Hippocampal formation (tissue), 2 donors: ENCODE data around the gene RPS15.
"Not testable (repeated sequence)": the region's sequence is repeated elsewhere in the genome, so short reads cannot be mapped to it uniquely, and the experiment has no call there.

Experiments
- DNase-seq, 2 donors: peaks; one replicate each; lab custom pipeline; 2025; lab: John Stamatoyannopoulos, UW

The RPS15 gene

DNA sequence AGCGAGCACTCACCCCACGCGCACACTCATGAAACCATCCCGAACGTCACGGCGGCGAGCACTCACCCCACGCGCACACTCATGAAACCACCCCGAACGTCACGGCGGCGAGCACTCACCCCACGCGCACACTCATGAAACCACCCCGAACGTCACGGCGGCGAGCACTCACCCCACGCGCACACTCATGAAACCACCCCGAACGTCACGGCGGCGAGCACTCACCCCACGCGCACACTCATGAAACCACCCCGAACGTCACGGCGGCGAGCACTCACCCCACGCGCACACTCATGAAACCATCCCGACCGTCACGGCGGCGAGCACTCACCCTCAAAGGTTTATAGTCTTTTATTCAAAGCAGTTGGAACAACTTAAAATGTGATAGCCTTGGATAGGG is 18.1 kb upstream of the RPS15 start:
- not testable (repeated sequence) for DNase-seq

DNA sequence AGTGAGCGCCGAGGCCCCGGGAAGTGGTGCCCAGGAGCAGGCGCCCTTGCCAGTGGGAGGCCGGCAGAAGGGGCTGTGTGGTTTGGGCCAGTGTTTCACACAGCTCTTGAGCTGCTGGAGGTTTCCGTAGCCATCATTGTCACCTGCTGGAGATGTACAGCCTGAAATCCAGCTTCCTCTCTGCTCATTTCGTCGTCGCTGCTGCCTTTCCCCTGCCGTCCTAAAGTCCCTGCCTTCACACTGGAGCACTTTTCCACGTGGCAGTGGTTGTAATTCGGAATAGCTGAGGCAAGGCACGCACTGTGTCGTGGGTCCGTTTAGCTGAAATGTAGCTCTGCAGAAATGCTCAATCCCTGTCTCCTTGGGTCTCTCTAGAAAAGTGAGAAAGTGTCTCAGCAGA is 17.6 kb upstream of the RPS15 start:
- DNase-seq = no peak

DNA sequence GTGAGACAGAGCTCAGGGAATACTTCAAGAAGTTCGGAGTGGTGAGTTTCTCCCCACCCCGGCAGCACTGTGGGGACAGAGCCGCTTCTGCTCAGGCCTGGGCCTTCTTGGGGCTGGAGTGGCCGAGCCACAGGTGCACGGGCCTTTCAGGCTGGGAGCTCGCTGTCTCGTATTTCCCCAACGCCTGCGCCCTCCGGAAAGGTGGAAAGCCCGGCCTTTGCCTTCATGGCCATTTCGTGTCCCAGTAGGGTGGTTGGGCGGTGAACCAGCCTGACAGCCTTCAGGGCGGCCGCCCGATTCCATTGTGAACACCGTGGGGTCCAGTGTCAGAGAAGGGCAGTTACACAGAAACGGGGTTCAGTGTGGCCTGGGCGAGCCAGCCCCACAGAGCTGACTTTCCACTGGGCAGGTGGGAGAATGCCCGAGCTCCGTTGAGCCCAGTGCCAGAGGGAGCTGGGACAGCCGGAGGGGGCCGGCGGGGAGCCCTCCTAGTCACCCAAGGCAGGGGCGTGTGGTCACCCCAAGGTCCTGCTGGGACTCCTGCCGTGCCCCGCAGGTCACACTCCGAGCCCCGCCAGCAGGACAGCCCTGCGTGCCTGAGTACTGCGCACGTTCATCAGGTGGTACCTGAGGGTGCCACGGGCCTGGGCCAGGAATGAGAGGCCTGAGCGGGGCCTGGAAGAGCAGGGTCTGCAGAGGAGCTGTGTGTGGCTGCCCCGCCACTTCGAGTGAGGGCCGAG is 16.8 kb upstream of the RPS15 start:
- DNase-seq = no peak

DNA sequence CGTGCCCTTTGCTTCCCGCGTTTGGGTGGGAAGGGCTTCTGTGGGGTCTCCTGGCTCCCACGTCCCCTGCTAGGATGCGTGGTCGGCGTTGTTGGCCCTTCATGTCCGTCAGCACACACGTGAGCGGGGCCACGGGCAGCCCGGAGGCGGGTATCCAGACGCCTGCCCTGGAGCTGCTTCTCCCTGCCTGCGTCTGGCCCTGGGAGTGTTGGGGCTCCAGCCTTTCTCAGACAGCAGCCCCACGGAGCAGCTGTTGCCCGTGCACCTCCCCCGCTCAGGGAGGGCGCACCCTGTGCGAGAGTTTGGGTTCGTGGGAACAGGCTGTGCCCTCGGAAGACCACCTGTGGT is 16.3 kb upstream of the RPS15 start:
- DNase-seq = no peak

DNA sequence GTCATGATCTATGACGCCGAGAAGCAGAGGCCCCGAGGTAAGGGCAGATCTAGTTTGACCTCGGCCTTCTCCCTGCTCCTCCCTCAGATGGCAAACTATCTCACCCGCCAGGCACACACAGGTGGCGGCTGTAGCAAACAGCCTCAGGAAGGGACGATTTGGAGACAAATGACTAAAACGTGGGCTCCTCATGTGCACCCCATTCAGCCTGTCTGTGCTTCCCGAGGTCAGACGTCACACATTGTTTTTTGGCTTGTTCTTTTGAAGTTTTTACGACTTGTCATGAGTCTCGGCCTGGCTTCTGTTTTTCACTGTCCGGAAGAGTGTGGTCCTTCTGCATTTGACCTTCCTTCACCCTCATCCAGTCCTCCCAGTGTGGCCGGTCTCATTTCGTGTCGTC is 15.8 kb upstream of the RPS15 start:
- DNase-seq = no peak

DNA sequence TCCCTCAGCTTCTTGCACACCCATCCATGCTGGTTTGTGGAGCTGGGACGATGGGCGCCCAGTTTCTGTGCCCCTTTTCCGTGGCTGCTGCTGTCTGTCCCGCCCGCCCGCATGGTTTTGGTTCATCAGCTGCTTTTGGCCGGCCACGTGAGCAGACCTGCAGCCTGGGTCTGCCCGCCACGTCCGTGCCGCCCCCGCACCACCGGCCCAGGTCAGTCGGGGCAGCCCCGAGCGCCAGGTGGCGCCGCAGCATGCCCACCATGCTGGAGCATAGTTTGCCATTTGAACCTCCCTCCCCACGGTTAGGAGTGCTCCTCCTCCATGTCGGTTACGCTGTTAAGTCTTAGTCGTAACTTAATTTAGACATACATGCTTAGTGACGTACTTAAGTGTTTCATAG is 15.3 kb upstream of the RPS15 start:
- DNase-seq = no peak

DNA sequence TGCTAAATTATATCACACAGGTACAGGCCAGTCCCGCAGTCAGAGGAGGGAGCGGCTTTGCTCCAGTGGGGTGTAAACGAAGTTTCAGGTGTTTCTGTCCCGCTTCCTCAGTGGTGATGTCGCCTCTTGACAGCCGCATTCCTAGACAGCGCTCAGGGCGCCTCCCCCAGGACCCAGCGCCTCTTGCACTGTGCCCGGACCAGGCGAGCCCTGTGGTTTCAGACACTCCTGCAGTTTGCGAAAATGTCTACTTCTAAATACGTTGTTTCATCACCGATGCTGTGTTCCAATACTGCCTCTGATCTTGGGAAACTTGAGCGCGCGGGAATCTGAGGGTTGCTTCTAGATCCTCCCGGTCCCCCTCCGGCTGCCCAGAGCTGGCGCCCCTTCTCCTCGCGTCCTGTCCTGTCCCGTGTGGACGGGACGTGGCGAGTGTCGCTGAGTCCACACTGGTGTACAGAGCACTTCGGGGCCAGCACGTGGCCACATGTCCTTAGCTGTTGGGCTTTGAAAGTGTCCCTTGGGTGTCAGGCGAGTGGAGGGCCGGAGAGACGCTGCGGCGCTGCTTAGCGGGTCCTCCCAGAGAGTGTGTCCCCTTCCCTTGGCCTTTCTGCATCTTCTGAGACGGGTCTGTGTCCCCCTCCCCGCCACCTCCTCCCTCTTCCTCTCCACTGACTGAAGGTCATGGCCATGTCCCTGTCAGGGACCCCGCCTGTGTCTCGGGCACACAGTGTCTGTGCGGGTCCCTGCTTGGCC is 14.6 kb upstream of the RPS15 start:
- DNase-seq = no peak

DNA sequence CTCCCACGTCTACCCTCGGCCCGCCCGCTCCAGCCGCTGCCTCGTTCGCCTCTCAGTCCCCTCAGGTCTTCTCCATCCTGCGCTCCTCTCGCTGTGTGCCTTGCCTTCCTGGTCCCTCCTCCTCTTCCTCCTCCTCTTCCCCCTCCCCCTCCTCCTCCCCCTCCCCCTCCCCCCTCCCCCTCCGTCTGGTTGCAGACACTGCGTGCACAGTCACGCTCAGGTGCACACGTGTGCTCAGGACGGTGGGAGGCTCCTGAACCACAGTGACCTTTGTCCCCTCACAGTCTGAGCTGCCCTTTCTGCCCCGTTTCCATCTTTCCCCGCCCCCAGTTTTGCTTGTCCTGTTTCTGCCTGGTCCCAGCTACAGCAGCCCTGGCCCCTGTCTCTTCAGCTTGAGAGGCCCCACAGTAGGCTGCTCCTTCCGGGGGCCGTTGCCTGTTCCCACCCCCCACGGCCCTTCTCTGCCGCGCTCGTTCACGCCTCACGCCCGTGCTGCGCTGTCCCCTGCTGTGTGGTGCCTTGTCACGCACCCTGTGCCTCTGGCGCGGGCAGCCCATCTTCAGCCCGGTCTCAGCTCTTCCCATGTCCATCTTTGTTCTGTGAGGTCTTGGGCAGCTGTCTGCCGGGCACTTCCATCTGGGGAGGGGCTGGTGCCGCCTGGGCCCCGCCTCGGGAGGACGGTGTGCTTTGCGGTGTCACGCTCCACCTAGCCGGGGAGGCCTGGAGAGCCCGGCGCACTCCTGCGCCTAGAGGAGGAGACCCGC is 13.8 kb upstream of the RPS15 start:
- DNase-seq = no peak

DNA sequence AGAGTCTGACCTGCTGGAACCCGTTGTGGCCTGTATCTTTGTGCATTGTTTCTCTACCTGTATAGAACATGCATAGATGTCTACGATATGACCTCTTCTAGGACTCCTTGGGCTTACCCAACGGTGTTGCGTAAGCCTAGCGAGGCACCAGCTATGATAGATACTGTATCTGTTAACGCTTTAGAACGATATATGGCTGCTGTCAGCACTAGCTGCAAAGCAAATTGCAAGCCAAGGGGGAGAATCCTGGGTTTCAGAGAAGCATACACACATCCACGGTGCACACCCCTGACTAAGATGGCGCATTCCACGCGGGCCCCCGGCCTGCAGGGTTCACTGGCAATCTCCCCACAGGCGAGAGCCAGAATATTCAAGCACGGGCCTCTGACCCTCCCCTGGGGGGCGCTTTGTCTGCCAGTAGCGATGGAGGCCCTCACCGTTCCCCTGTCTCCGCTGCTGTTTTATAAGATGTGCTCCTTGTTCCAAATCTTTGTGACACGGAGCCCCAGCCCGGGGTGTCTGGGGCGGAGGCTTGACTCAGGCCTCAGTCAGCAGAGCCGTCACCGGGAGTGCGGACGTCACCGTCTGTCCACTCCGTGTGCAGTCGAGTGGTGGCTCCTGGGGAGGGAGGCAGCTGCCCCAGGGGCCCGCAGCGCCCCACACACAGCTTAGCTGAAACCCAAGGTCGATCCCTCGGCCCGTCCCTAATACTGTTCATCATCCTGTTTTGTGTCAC is 12.9 kb upstream of the RPS15 start:
- DNase-seq = no peak

DNA sequence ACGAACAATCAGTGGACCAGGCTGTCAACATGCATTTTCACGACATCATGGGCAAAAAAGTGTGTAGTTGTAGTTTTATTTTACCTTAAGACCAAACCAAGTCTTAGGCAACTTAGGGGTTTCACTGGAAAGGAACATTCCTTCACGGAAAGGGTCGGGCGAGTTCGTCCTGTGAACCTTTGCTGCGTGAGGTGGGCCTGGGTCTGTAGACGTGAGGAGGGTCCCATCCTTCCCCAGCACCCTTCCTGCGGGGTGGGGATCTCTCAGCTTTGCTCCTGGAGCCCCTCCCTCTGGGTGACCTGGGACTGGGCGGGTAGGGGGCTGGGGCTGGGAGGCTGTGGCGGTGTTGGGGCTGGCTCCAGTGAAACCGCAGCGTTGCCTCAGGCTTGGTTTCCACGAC is 12.3 kb upstream of the RPS15 start:
- no peak for DNase-seq

DNA sequence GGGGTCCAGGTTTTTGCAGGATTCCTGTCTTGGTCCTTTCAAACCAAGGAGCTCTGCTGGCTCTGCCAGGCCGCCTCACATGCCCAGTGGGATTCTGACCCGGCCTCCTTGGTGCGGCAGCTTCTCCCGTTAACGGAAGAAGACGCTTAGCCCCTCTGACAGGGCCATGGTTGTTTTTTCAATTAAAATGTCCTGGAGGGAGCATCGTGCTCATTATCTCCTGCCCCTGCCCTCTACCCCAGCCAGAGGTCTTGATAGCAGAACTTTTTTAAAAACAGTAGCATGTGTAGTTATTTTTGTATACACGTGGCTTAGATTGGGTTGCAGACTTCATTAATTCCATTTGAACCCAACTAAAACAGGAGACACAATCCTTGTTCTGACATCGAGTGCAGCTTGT is 11.5 kb upstream of the RPS15 start:
- no peak for DNase-seq

DNA sequence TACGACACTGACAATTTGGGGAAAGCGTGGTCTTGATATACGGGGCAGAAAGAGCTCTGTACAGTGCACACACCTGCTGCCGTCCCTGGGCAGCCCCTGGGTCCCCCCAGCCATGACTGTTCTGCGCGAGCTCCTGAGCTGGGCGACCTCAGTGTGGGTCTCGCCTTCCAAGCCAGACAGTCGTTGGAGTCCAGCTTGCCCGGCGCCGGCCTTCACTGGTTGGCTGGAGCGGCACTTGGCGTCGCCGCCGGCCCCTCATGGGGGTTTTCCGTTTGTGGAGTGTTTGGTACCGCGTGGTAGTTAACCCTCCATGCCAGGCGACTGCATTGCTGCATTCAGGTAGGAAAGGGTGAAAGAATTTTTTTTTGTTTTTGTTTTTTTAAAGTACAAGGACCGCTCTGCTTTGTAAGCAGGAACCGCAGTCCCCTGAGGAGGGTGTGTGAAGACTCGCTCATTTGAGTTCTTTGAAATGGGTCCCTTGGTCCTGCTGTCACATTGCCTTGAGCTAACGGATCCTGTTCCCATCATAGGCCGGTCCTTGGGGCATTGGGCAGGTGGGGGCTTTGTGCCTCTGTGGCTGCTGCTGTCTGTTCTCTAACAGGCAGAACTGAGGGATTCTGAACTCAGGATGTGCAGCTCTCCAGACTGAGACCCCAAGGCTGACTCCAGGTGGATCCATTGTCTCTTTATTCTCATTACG is 10.8 kb upstream of the RPS15 start:
- DNase-seq = no peak

DNA sequence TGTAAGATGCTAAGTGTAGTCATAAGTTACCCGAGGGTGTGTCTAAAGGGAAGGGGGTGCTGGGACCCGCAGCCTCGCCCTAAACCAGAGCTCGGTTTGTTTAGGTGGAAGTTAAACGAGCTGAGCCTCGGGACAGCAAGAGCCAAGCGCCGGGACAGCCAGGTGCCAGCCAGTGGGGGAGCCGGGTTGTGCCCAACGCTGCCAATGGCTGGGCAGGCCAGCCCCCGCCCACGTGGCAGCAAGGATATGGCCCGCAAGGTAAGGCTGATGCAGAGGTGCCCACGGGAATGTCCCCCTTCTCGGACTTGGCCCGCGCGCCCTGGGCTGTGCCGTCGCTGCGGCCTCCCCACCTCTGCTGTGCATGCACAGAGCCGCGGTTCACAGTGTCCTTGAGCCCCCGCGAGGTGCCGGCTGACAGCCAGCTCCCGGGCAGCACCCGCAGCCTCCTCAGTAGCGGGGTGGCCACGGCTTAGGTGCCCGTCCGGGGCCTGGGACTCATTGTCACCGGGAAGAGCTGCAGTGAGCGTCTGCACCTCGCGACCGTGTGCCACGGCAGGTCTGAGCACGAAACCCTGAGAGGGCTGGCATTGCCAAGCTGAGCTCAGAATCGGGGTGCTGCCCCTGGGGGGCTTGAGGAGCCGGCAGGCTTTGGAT is 9.3 kb upstream of the RPS15 start:
- DNase-seq = no peak

DNA sequence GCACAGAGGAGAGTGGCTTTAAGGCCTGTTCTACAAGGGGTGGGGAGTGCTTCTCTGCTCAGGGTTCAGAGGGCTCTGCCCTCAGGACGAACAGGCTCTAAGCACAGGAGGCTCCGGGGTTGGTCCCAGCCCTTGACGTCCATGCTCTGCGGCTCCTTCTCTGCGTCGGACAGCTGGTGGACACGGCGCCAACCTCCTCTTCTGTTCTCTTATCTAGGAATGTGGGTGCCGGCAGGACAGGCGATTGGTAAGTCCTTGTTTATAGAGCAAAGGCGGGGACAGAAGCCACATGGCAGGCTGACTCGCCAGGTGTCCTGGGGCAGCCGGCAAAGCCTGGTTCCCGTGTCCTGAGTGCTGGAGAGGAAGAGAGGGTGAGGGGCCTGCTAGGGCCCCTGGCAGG is 8.4 kb upstream of the RPS15 start:
- no peak for DNase-seq

DNA sequence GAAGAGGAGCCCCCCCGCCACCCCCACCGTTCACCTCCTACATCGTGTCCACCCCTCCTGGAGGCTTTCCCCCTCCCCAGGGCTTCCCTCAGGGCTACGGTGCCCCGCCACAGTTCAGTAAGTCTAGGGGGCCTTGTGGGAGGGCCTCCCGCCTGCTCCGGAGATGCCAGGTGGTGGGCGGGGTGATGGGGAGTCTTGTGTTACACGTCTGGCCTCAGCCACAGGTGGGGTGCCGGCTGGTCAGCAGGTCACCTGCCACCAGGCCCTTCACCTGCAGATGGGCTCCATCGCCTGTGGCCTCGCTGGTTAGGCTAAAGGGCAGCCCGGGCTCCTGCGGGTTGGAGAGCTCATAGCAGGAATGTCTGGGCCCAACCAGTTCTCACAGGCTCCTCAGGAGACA is 8.0 kb upstream of the RPS15 start:
- no peak for DNase-seq

DNA sequence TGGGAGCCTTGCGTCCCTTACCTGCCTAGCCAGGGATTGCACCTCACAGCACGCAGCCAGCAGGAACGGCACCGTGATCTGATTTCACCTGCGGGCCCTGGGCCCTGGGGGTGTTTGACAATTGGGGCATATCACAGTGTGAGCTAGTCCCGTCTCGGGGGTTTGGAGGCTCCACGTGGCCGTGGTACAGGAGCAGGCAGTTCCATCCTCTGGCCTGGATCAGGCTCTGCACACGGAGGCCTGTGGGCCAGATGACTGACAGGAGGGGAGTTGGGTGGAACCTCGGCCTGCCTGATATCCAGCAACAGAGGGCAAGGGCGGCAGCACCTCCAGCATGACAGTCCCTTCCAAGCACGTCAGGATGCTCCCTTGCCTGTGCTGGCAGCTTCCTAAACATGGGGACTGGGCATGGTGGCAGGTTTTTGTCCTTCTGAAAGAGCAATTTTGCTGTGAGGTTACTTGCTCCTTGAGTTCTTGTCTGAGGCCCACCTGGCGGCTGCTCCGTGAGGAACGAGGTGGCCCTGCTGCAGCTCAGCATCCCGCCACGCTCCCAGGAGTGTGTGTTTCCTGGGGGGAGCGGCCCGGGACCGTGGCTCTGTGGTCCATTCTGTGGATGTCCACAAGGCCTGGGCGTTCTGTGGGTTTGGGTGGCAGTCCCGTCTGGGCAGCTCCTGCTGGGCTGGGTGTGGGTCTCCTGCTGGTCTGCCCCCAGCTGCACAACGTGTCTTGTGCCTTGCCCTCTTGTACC is 6.3 kb upstream of the RPS15 start:
- no peak for DNase-seq

DNA sequence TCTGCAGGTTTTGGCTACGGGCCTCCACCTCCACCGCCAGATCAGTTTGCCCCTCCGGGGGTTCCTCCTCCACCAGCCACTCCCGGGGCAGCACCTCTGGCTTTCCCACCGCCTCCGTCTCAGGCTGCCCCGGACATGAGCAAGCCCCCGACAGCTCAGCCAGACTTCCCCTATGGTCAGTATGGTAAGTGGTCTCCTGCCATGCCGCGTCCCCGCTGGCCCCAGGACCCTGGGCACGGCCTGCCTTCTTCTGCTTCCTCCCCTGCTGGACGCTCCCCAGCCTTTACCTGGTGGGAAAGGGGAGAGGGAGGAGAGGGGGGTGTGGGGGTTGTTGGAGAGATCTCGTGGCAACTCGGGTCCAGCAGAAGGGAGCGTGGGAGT is 5.7 kb upstream of the RPS15 start:
- no peak for DNase-seq

DNA sequence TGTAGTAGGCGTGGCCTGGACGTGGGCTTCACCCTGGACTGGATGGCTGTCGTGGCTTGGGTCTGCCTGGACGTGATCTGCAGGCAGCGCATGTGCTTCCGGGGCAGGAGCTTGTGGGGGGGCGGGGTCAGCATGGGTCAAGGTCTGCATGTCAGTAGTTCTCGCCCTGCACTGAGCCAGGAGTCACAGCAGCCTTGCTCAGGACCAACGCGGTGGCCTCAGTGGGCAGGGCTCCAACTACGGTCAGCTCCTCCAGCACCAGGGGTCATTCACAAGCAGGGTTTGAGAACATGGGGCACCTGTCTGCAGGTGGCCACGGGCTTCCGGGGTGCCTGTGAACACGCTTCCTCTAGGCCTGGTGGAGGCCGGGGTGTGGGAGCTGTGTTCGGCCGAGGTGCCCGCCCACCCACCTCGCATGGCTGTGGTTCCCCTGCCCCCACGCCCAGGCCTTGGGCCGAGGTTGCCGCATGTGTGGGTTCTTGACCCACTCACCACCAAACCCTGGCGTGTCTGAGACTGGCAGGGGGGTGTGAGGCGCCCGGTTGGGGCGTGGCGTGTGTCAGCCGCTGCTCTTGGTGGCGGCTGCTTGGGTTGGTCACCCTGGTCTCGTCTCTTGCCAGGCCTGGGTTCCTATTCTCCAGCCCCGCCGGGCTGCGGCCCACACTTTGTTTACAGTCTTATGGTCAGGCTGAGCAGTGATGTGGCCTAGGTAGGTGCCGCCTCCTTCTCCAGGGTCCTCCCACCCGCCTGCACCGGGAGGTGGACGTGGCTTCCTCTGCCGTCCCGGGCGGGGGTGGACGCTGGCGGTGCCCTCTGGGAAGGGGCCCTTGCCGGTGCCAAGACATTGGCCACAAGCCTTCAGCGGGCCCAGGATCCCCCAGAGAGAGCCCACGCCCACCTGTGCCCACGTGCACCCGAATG is 4.8 kb upstream of the RPS15 start:
- no peak for DNase-seq

DNA sequence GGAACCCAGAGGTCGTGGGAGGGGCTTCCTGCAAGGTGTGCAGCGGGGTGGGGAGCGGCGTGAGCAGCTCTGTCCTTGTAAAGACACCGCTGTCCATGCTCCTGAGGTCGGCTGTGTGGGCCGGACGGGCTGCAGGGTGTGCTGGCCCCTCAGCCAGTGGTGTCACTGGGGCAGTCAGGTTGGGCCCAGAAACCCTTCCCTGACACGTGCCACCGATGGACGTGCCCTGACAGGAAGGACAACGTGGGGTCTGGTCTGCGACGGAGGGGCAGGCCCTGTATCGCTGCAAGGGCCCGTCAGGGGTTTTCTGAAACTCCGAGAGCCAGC is 4.2 kb upstream of the RPS15 start:
- DNase-seq = no peak
